Spleen (tissue), 7 donors: ENCODE measurements around the gene MYCN.

Experiments used
- POLR2A ChIP-seq, 3 donors: fragments of 450-650 bp; IDR thresholded peaks; one replicate each; pipeline ENCODE4 v1.5.1; 2017; ENCODE audit warnings: antibody characterized with exemption in 3 of 3, mild to moderate bottlenecking in 1 of 3
- POLR2AphosphoS5 ChIP-seq, 3 donors: sonication (generic); formaldehyde crosslinking; IDR thresholded peaks; one replicate each; pipeline ENCODE4 v1.5.1; 2017; ENCODE audit warnings: antibody characterized with exemption in 3 of 3
- TF ChIP-seq, protein P1 (sequence below), 11 experiments: fragments of 200-600 bp in 7 of 11; fragments of 450-650 bp in 4 of 11; sonication (generic) in 4 of 11; IDR thresholded peaks in 8 of 11; conservative IDR thresholded peaks in 3 of 11; 1 replicate in 7 of 11; 2 replicates in 4 of 11; pipeline versions ENCODE4 v1.4.0 to v1.8.0; 2016 to 2021; ENCODE audit warnings: antibody characterized with exemption in 11 of 11, inconsistent platforms in 4 of 11, mild to moderate bottlenecking in 1 of 11
- donor health status: DM: no; HTN: no; CAD: no; lungs with moderate emphysema.
- donor health status: DM: no; HTN: no; CAD: no.
- donor health status: DM: no; HTN: no; CAD: no.

DNA sequence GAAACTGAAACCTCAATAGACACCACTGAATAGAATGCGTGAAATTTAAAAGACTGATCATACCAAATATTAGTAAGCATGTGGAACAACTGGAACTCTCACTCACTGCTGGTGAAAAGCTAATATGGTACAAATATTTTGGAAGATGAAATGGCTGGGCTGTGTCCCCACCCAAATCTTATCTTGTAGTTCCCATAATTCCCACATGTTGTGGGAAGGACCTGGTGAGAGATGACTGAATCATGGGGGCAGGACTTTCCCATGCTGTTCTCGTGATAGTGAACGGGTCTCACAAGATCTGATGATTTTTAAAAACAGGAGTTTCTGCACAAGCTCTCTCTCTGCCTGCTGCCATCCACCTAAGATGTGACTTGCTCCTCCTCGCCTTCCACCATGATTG is 32.0 kb upstream of the MYCN start:
- no peak for TF ChIP-seq POLR2AphosphoS5 (IDR thresholded peaks at IDR 0.05)
- TF ChIP-seq POLR2A (IDR thresholded peaks at IDR 0.05): no peak
- TF ChIP-seq, protein P1, sequence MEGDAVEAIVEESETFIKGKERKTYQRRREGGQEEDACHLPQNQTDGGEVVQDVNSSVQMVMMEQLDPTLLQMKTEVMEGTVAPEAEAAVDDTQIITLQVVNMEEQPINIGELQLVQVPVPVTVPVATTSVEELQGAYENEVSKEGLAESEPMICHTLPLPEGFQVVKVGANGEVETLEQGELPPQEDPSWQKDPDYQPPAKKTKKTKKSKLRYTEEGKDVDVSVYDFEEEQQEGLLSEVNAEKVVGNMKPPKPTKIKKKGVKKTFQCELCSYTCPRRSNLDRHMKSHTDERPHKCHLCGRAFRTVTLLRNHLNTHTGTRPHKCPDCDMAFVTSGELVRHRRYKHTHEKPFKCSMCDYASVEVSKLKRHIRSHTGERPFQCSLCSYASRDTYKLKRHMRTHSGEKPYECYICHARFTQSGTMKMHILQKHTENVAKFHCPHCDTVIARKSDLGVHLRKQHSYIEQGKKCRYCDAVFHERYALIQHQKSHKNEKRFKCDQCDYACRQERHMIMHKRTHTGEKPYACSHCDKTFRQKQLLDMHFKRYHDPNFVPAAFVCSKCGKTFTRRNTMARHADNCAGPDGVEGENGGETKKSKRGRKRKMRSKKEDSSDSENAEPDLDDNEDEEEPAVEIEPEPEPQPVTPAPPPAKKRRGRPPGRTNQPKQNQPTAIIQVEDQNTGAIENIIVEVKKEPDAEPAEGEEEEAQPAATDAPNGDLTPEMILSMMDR (IDR thresholded peaks at IDR 0.05 in 8 of 11, conservative IDR thresholded peaks at IDR 0.05 in 3 of 11): no peak
